Activated CD8-positive, alpha-beta memory T cell treated with anti-CD3 and anti-CD28 coated beads, Interleukin-2, amount 50 U/mL, for 24 hours (primary cell): ENCODE data around the gene RBPJ.
"Not testable (repeated sequence)": the region's sequence is repeated elsewhere in the genome, so short reads cannot be mapped to it uniquely, and the experiment has no call there.

Experiments
- DNase-seq: peaks from one replicate; pipeline ENCODE4 v3.0.0-alpha.2; 2020; ENCODE audit errors: extremely low read depth

Gene RBPJ

DNA sequence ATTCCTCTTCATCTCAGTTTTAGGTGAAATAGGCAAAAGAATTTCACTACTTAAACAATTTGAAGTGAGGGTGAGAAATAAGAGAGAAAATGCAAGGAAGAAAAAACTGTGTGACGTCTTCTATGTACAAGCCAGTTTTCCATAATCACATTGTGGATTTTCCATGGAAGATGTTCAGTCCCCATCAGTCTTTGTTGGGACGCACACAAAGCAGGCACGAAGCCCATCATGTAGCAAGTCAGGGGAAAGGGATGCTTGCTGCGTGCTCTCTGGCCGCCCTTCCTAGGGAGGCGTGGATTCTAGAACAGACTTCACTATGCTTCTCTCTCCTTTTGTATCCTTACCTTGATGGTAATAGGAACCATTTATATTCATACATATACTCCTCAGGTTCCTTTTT is 54.7 kb downstream of the RBPJ start:
- DNase-seq, result no peak

DNA sequence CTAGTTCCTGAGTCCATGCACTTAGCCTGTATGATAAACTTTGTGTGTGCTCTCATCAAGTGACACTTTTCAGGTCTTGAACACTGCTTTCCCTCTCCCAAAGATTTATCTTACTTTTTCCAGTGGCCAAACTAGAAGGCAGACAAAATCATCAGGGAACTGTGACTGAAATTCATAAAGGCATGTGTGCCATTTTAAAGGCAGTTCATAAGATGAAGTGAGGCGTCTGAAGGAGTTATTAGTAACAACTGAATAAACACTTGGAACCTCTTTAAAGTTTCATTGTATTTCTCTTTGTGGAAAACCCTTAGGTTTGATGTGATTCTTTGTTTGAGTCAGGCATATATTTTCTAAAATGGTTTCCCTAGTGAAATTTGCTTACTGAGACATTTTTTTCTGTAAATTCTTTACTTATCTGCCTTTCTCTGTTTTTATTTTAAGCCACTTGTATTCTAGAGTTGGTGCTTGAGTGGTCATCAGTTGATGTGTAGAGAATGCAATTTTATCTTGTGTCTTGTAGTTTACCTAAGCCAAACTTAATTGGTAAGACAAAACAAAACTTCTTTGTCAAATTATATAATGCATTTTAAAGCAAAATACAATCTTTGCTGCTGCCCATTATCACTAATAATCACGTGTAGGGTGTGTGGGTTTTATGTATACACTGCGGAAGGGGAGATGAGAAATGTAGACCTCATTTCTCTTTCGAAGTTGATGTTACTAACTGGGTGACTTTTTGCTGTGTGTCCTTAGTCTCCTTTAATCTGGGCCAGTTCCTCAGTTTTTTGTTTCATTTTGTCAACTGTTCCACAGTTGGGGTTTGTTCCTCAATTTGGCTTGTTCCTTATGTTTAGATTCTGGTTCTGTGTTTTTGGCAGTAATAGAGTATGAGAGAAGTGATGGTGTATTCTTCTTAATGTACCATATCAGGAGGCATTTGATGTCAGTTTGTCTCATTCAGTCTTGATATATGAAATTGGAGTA is 56.8 kb downstream of the RBPJ start:
- DNase-seq, result no peak

DNA sequence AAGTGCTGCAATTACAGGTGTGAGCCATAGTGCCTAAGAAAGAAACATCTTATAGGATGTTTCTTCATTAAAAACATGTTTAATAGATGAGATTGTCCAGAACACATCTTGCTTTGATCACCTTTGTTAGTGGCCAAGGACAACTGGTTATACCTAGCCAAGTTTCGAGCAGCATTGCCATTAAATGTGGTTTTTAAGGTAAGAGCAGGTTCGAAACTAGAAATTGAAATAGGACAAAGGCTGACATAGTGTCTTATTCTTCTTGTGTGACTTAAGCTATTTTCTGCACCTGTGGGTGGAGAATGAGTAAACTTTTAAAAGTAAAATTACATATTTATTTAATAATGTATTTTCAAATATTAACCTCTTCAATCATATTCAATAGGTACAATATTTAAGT is 59.0 kb downstream of the RBPJ start:
- no peak for DNase-seq

DNA sequence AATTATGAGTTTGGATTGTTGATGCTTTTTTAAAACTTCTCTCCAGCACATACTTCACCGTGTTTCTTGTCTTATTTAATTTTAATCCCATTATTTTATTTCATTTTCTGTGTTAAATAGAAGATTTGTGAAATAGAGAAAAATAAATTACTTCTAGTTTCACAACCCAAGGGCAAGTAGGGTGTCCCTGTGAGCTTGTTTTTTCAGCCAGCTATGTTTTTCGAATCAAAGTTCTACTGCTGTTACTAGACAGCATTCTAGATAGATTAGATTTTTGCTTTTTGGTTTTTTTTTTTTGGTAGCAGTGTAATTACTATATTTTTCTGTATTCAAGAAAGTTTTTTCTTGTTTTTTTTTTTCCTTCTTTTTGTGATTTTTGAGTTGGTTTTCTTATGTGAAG is 59.9 kb downstream of the RBPJ start:
- no peak for DNase-seq

DNA sequence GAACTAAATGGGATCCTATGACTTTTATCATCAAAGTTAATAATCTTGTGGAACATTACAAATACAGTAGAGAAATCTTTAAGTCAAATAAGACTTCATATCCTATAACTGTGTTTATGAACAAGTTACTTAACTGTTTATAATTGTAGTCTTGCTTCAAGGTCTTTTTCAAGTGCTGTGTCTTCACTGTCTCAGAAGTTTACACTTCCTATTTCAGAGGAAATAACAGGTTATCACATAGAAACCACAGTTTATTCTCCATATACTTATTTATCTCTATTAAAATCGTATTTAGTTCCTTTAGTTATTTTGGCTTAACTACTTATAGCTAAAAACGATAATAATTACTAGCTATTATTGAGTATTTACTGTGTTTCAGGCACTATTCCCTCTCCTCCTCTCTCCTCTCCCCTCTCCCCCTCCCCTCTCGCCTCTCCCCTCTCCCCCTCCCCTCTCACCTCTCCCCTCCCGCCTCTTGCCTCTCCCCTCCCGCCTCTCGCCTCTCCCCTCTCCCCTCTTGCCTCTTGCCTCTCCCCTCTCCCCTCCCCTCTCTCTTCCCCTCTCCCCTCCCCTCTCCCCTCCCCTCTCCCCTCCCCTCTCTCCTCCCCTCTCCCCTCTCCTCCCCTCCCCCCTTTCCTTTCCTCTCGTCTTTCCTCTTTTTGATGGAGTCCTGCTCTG is 63.7 kb downstream of the RBPJ start:
- DNase-seq, result no peak

DNA sequence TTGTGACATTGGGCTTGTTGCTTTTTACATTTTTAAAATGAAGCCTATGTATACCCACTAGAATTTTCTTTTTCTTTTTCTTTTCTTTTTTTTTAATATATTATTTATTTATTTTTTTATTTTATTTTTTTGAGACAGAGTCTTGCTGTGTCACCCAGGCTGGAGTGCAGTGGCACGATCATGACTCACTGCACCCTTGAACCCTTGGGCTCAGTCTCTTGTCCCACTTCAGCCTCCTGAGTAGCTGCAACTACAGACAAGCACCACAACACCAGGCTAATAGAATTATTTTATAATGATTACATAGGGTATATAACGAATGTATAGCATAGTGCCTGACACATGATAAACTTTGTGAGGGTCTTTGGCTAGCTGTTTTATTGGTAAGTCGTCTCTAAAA is 64.9 kb downstream of the RBPJ start:
- no peak for DNase-seq

DNA sequence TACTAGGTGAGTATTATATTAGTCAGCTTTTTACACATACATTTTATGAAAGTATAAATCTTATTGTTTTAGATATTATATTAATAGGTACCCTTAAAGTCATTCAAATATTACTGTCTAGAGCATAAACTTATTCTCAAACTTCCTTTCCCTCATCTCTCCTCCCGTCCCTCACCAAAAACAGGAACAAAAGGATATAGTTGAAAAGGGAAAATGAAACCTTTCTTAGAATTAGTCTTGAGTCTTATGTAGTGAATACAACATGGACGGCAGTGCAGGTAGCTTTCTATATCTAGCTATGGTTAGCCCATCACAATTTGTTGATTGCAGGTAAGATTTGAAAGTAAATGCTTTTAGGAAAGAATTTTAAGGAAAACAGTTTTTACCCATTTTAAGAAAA is 65.6 kb downstream of the RBPJ start:
- DNase-seq, result no peak

DNA sequence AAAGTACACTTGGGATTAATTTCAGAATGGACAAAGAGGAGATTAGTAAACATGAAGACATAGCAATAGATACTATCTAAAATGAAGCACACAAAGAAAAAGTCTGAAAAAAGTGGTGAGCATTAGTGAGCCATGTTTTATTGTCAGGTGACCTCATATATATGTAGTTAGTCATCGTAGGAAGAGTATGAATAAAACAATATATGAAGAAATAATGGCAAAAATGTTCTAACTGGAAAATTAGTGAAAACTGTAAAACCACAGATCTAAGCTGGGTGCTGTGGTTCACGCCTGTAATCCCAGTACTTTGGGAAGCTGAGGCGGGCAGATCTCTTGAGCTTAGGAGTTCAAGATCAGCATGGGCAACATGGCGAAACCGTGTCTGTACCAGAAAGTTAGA is 67.9 kb downstream of the RBPJ start:
- no peak for DNase-seq

DNA sequence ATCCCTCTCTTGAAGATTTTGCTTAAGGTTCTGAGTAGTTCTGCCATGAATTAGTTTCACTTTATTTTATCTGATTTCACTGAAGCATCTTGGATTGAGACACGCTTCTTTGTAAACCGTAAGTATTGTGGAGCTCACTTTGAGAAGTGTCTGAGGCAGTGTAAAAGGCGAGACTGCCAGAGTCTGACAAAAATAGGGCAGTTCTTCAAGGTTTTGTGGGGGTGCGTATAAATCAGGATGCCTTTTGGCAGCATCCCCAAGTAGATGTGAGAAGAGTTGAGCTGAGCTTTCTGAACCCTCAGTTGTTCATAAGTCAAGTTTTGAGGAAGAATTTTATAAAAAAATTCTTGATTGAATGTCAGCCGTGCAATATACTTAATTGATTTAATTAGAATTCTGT is 76.3 kb downstream of the RBPJ start:
- DNase-seq, result no peak

DNA sequence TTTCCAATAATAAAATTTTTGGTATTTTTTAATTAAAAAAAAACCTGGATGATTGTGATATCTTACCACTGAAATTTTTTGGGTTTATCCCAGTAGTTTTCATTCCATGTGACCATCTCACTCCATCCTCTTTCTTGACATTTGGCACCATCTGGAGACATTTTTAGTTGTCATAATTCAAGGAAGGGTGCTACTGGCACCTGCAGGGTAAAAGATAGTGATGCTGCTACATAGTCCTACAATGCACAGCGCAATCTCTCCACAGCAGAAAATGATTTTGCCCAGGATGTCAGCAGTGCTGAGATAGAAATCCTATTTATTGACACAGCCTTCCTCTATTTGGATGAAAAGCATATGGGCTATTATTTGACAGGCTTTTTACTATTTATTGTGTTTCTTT is 79.3 kb downstream of the RBPJ start:
- no peak for DNase-seq

DNA sequence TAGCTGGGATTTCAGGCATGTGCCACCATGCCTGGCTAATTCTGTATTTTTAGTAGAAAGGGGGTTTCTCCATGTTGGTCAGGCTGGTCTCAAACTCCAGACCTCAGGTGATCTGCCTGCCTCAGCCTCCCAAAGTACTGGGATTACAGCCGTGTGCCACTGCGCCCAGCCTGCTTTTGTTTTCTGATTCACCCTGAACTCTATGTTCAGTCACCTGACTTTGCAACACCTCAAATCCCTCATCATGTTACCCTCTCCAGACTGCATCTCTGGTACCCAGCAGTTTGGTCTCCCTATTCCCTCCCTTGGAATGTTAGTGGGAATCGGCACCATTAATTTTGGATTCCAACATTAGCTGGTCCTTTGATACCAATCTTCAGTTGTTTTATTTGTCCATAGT is 81.2 kb downstream of the RBPJ start:
- DNase-seq, result not testable (repeated sequence)

DNA sequence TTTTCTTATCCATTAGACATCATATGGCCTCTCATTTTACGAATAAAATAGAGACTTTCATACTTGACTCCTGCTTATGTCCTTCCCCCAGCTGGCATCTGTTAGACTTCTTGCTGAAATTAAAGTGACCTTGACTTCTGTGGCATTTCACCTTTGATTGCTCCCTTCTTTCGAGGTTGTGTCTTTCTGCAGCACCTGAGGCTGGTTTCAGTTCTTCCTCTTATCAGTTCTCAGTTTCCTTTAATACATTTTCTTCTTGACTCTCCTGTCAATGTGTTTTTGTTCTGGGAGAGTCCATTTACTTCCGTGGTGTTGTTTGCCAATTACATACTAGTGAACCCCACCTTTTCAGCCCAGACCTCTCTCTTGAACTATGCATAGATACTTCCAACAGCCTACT is 81.6 kb downstream of the RBPJ start:
- no peak for DNase-seq

DNA sequence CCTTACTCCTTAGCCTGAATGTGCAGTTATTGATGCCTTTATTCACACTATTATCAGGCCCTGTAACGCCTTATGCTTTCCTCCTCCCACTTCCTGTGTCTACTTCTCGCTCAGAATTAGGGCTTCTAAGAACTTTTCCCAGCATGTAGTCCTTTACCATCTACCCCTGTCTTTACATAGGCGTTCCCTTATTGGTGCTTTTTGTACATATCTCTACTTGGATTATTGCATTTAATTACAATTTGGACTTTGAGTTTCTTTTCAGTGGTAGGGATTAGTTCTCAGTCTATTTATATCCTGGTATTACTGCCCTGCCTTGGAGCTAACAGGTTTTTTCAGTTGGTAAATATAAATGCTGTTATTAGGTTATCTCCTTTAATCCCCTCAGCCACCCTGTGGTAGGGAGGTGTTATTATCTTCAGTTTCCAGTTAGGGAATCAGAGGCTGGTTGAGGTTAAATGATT is 84.0 kb downstream of the RBPJ start:
- DNase-seq, result no peak

DNA sequence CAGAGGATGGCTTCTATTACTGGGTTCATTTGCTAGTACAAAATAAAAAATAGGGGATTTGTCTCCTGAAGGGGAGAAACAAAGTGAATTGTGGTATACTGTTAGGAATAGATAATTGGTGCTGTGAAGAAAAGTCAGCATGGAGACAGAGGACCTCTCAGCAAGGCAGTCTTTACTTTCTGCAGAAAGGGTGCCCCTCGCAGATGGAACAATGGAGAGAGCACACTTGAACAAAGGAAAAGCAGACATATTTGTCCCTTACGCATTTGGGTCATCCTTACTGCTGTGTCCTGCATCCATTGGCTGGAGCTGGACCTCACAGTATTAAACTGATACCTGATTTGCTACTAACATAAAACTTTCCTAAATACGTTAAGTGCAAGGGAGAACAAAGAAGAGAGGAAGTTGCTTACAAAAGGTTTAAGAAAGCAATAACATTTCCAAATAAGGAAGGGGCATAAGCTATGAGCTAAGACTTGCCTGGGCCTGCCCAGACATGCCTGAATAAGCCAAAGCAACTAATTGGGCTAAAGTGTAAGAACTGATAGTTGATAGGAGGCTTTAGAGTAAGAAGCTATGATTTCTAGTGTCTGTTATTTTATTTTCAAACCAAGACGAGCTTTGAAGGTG is 85.6 kb downstream of the RBPJ start:
- DNase-seq, result no peak

DNA sequence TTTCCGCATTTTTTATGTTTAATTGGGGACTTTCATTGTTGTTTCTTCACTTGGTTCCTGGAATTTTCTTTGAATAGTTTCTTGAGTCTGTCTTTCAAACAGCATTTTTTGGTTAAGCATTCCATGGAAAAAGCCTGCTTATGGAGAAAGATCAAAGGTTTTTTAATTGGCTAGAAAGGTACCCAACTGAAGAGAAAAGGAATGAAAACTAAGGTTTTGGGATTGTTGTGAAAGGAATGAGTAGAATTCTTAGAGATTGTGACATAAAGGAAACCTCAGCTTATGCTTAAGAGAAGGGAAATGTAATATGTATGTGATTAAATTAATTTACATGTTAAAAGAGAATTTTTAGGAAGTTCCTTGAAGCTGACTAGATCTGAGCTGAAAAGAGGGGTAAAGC is 86.7 kb downstream of the RBPJ start:
- no peak for DNase-seq

DNA sequence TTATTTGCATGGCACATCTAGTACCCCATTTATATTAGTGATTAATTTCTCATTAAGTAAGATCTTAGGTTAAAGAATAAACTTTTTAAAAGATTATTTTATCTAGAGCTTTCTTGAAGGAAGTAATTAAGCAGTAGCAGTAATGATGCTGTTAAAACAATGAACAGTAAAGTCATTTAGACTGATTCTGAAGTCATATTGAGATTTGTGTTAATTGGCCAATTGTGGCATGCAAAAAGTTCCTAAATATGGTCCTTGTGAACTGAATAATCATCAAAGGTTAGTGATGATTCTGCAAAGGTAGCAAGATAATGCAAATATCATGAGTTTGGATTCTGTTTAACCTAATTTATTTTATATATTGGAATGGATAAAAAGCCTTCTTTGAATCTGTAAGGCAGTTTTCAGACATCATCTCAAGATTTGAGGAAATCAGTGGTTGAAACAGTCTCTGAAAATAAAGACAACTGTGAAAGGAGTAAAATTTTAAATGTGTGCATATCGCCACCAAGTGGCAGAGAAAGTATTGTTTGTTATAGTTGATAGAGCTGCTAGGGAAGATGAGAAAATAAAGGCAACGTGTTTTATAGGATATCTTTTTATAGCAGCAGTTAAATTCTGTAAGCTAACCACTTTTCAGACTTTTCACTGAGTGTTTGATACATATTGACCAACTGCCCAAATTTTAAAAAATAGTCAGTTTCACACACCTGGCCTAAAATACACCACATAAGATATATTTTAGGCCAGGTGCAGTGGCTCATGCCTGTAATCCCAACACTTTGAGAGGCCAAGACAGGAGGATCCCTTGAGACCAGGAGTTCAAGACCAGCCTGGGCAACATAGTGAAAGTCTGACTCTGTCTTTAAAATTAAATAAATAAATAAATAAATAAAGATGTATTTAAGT is 89.8 kb downstream of the RBPJ start:
- DNase-seq, result peak; percentile 6

DNA sequence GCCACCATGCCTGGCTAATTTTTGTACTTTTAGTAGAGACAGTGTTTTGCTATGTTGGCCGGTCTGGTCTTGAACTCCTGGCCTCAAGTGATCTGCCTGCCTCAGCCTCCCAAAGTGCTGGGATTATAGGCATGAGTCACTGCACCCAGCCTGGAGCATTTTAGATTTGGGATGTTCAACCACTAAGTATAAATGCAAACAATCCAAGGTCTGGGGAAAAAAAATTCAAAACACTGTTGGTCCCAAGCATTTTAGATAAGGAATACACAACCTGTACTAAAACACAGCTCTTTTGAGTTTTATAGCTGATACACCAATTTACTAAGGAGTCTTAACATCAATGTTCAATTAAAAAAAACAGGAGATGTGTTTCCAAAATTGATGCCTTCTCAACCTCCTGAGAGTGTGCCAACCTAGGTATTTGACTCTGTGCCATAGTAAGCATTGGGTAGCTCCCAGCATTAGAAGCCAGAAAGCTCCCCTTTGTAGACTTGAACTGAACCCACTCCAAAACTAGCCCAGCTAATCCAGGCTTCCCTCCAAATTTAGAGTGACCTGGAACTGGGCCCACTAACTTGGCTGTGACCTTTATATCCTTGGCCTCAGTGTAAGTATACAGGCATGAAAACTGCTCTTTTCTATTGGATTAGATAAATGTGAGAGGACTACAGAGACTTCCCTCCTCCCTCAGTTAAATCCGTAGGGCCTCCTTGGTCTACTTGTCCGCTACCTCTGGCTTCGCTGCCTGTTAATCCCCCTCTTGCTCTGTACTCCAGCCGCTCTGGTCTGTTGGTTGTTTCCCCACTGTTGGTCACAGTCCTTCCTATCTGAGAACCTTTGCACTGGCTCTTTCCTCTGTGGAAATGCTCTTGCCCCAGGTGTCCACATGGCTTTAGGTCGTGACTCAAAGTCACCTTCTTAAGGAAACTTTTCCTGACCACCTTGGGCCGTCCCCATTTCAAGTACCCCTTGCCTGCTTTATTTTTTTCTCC is 91.9 kb downstream of the RBPJ start:
- DNase-seq, result no peak

DNA sequence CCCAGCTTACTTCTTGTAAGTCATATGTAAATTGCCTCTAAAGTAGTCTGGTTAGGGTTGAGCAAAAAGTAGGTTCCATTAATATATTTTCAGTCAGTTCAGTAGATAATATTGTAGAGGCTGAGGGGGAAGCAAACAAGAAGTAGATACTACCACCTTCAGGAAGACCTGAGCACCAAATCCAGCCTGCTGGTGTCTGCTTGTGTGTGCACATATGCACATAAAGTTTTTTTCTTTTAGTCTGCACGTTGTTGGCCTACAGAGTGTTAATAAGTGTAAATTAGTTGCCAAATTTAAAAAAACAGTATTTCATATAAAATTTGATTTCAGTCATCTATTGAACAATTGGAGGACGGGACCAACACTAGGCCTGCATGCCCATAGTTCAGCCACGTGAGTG is 92.8 kb downstream of the RBPJ start:
- no peak for DNase-seq

DNA sequence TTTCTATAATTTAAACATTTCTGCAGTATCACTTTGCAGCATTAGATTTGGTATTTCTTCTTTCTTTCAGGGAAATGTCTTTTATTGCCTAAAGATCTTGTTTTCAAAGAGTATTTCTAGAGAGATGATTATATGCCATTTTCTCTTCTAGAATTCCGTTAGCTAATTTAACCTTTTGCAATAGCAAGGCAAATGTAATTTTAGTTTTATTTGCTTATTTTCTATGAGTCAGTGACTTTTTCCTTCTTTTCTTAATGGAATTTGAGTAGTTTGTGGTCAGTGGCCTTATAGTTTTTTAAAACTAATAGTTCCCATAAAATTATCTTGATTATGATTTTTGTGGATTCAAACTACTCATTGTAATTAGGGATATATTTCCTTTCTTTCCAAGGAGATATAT is 97.3 kb downstream of the RBPJ start:
- DNase-seq, result no peak

DNA sequence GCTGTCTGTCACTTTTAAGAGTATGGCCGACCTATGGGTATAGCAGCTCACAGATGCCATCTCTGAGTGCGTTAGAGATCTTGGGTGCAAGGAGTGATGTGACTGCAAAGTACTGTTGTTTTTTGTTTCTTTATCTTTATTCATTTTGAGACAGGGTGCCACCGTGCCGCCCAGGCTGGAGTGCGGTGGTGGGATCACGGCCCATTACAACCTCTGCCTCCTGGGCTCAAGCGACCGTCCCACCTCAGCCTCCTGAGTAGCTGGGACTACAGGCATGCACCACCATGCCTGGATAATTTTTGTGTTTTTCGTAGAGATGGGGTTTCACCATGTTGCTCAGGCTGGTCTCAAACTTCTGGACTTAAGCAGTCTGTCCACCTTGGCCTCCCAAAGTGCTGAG is 98.0 kb downstream of the RBPJ start:
- no peak for DNase-seq
